HL-60 (cell line): ENCODE data around the gene DHRS7B.
A peak's percentile ranks its signal among the peaks of the same experiment; 100 is the strongest.

Source experiments
- DNase-seq, 2 experiments: peaks; one replicate each; pipeline ENCODE4 v3.0.0-alpha.2; 2010 to 2020; ENCODE audit warnings: low read depth in 1 of 2, low spot score in 1 of 2
- H3K27ac ChIP-seq: fragments of 250-450 bp; sonication (Bioruptor Pico); replicated peaks from 2 replicates; pipeline ENCODE4 v1.5.1; 2020; ENCODE audit warnings: mild to moderate bottlenecking, moderate library complexity
- H3K27me3 ChIP-seq: fragments of 250-450 bp; sonication (Bioruptor Pico); 2 replicates; pipeline ENCODE4 v1.5.1; 2021; ENCODE audit warnings: mild to moderate bottlenecking, moderate library complexity; ENCODE audit not compliant: insufficient read depth, poor library complexity, severe bottlenecking
- H3K4me3 ChIP-seq: replicated peaks from 2 replicates; pipeline ENCODE4 v1.5.1; 2011; ENCODE audit warnings: mild to moderate bottlenecking, control low read depth, low read length; ENCODE audit not compliant: insufficient read depth
- GABPA ChIP-seq: IDR thresholded peaks from 2 replicates; pipeline ENCODE4 v1.6.1; 2012; ENCODE audit warnings: low read depth
- POLR2AphosphoS5 ChIP-seq: IDR thresholded peaks from 2 replicates; pipeline ENCODE4 v1.6.1; 2012; ENCODE audit warnings: low read depth
- SPI1 ChIP-seq: IDR thresholded peaks from 2 replicates; pipeline ENCODE4 v1.6.1; 2012; ENCODE audit warnings: low read depth, mild to moderate bottlenecking, borderline replicate concordance
- TF ChIP-seq, protein P1 (sequence below): IDR thresholded peaks from one replicate; pipeline ENCODE4 v1.5.1; 2011; ENCODE audit warnings: low read length, control low read depth, inconsistent platforms; ENCODE audit not compliant: insufficient read depth
- TF ChIP-seq, protein P2 (sequence below): IDR thresholded peaks from 2 replicates; pipeline ENCODE4 v1.6.1; 2012; ENCODE audit warnings: low read depth; ENCODE audit not compliant: insufficient replicate concordance

The DHRS7B gene

DNA sequence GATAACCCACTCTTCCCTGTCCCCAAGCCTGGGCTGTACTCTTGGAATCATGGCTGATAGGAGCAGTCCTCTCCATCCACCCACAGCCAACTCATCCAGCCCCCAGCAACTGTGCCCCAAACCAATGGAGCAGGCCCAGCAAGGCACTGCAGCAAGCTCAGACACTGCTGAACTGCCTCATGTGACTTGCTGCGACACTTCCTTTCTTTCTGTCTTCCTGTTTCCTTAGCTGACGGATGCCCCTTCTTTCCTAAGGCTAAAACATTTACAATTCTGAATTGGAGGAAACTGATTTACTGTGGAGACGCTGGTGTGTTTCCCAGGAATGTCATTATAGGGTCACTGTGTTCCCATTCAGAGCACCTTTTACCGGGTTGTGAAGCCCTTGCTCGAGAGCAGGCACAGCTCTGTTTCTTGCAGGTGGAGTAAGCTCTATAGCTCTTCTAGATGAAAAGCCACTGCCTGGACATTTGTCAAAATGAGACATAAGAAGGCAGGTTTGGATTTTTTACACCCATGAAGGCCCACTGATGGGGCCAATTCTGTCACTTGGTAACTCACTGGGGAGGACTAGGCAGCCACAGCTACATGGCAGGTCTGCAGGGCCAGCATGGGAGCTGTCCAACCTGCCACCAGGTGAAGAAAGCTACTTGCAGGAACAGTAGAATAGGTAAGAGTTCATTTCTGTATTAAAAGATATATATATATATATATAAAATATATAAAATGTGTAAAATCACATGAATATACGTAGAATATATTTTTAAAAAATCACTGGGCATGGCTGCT is 59.8 kb downstream of the DHRS7B start:
- Histone ChIP-seq H3K27me3 (no peaks in the 10 kb centered on the region), H3K4me3 (no peak overlapping the region), H3K27ac (peak overlapping the region; percentile 46)
- TF ChIP-seq, protein P1, sequence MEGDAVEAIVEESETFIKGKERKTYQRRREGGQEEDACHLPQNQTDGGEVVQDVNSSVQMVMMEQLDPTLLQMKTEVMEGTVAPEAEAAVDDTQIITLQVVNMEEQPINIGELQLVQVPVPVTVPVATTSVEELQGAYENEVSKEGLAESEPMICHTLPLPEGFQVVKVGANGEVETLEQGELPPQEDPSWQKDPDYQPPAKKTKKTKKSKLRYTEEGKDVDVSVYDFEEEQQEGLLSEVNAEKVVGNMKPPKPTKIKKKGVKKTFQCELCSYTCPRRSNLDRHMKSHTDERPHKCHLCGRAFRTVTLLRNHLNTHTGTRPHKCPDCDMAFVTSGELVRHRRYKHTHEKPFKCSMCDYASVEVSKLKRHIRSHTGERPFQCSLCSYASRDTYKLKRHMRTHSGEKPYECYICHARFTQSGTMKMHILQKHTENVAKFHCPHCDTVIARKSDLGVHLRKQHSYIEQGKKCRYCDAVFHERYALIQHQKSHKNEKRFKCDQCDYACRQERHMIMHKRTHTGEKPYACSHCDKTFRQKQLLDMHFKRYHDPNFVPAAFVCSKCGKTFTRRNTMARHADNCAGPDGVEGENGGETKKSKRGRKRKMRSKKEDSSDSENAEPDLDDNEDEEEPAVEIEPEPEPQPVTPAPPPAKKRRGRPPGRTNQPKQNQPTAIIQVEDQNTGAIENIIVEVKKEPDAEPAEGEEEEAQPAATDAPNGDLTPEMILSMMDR = no peak
- TF ChIP-seq POLR2AphosphoS5 (peak; percentile 47; the same call in 1 of the 2 replicates), GABPA (0 out of 2 replicates have a peak, but pooled peaks have one; percentile 26), SPI1 (peak; percentile 87)
- TF ChIP-seq, protein P2, sequence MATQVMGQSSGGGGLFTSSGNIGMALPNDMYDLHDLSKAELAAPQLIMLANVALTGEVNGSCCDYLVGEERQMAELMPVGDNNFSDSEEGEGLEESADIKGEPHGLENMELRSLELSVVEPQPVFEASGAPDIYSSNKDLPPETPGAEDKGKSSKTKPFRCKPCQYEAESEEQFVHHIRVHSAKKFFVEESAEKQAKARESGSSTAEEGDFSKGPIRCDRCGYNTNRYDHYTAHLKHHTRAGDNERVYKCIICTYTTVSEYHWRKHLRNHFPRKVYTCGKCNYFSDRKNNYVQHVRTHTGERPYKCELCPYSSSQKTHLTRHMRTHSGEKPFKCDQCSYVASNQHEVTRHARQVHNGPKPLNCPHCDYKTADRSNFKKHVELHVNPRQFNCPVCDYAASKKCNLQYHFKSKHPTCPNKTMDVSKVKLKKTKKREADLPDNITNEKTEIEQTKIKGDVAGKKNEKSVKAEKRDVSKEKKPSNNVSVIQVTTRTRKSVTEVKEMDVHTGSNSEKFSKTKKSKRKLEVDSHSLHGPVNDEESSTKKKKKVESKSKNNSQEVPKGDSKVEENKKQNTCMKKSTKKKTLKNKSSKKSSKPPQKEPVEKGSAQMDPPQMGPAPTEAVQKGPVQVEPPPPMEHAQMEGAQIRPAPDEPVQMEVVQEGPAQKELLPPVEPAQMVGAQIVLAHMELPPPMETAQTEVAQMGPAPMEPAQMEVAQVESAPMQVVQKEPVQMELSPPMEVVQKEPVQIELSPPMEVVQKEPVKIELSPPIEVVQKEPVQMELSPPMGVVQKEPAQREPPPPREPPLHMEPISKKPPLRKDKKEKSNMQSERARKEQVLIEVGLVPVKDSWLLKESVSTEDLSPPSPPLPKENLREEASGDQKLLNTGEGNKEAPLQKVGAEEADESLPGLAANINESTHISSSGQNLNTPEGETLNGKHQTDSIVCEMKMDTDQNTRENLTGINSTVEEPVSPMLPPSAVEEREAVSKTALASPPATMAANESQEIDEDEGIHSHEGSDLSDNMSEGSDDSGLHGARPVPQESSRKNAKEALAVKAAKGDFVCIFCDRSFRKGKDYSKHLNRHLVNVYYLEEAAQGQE = peak; percentile 52
- peak in 1 of 2 experiments; percentile 62 for DNase-seq

DNA sequence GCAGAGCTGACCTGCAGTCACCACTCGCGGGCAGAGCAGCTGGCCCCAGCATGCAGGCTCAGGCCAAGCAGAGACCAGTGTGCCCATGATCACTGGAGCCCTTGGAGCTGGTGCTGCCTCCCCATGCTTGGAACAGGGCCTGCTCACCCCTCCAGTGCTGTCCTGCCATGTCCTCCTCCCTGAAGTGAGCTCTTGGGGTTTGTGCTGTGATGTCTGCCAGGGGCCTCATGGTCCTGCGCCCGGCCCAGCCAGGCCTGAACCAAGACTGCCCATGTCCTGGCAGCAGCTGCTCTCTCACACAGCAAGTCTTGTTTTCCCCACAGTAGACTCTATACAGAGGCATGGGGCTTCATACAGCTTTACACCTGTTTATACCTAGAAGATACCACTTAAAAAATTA is 62.6 kb downstream of the DHRS7B start:
- H3K27me3 ChIP-seq = no peaks in the 10 kb centered on the region
- no peak overlapping the region for H3K27ac ChIP-seq
- TF ChIP-seq, protein P2 = no peak
- TF ChIP-seq, protein P1 = no peak
- no peak for TF ChIP-seq POLR2AphosphoS5
- no peak for TF ChIP-seq GABPA
- no peak for TF ChIP-seq SPI1
- no peak overlapping the region for H3K4me3 ChIP-seq
- no peak for DNase-seq

DNA sequence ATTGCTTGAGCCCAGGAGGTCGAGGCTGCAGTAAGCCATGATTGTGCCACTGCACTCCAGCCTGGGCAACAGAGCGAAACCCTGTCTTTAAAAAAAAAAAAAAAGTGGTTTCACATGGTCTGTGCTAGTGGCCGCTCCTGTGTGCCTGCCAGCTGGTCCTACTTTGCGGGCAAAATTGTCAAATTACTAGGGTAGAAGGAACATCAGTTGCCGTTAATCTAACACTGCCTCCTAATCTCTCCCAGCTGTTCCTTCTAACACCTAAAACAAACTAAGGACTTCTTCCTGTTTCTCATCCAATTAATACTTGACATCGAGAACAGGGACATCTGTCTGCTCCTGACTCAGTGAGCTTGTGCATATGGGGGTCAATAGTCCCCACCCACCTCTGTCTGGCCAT is 63.3 kb downstream of the DHRS7B start:
- DNase-seq = no peak
- H3K27me3 ChIP-seq = no peaks in the 10 kb centered on the region
- H3K4me3 ChIP-seq = no peak overlapping the region
- no peak overlapping the region for H3K27ac ChIP-seq
- TF ChIP-seq POLR2AphosphoS5 = no peak
- TF ChIP-seq, protein P2 = no peak
